ENCODE results near the gene NFS1.
"Not testable (repeated sequence)": the region's sequence is repeated elsewhere in the genome, so short reads cannot be mapped to it uniquely, and the experiment has no call there.

NFS1 gene

GRCh38 chr20:35723652-35724320, 24.6 kb upstream of the NFS1 start:
- H3K4me3 ChIP-seq (ENCODE audit: low read depth, low read length); H3K9me3 ChIP-seq (ENCODE audit: control insufficient read depth, insufficient read depth, low read length); H3K9ac ChIP-seq (ENCODE audit: low read depth, low read length); H3K4me1 ChIP-seq (ENCODE audit: control insufficient read depth, insufficient read depth, low read length); H3K27me3 ChIP-seq (ENCODE audit: control insufficient read depth, insufficient read depth, low read length): not testable (repeated sequence)
- H3K36me3 ChIP-seq (ENCODE audit: control insufficient read depth, insufficient read depth, low read length) = peaks cover 67% of the 10 kb centered on the region

- H3K9ac ChIP-seq (ENCODE audit: low read depth, low read length); H3K4me3 ChIP-seq (ENCODE audit: low read depth, low read length); H3K9me3 ChIP-seq (ENCODE audit: control insufficient read depth, insufficient read depth, low read length); H3K27me3 ChIP-seq (ENCODE audit: control insufficient read depth, insufficient read depth, low read length); H3K4me1 ChIP-seq (ENCODE audit: control insufficient read depth, insufficient read depth, low read length): not testable (repeated sequence)
- H3K36me3 ChIP-seq (ENCODE audit: control insufficient read depth, insufficient read depth, low read length) = peaks cover 65% of the 10 kb centered on the region
Observed at GRCh38 chr20:35723275-35723639, 24.1 kb upstream of the NFS1 start.

- H3K27me3 ChIP-seq (ENCODE audit: control insufficient read depth, insufficient read depth, low read length) = no peaks in the 10 kb centered on the region
Observed at GRCh38 chr20:35721621-35722020, 22.5 kb upstream of the NFS1 start.

GRCh38 chr20:35721219-35721618, 22.1 kb upstream of the NFS1 start:
- no peaks in the 10 kb centered on the region for H3K27me3 ChIP-seq (ENCODE audit: control insufficient read depth, insufficient read depth, low read length)
- H3K4me1 ChIP-seq (ENCODE audit: control insufficient read depth, insufficient read depth, low read length) = no peaks in the 10 kb centered on the region
- no peak overlapping the region for H3K4me3 ChIP-seq (ENCODE audit: low read depth, low read length)
- H3K36me3 ChIP-seq (ENCODE audit: control insufficient read depth, insufficient read depth, low read length) = peaks cover 59% of the 10 kb centered on the region
- H3K9me3 ChIP-seq (ENCODE audit: control insufficient read depth, insufficient read depth, low read length) = no peaks in the 10 kb centered on the region
- no peak overlapping the region for H3K9ac ChIP-seq (ENCODE audit: low read depth, low read length)

More at GRCh38 chr20:35721621-35722020, 22.5 kb upstream of the NFS1 start:
- Histone ChIP-seq H3K9me3 (ENCODE audit: control insufficient read depth, insufficient read depth, low read length) (no peaks in the 10 kb centered on the region), H3K4me1 (ENCODE audit: control insufficient read depth, insufficient read depth, low read length) (no peaks in the 10 kb centered on the region), H3K36me3 (ENCODE audit: control insufficient read depth, insufficient read depth, low read length) (peaks cover 62% of the 10 kb centered on the region), H3K4me3 (ENCODE audit: low read depth, low read length) (no peak overlapping the region), H3K9ac (ENCODE audit: low read depth, low read length) (no peak overlapping the region)

GRCh38 chr20:35720165-35721123, 21.3 kb upstream of the NFS1 start:
- no peaks in the 10 kb centered on the region for H3K4me1 ChIP-seq (ENCODE audit: control insufficient read depth, insufficient read depth, low read length)

GRCh38 chr20:35719717-35720116, 20.6 kb upstream of the NFS1 start:
- Histone ChIP-seq H3K4me3 (ENCODE audit: low read depth, low read length) (no peak overlapping the region), H3K36me3 (ENCODE audit: control insufficient read depth, insufficient read depth, low read length) (peaks cover 61% of the 10 kb centered on the region), H3K9me3 (ENCODE audit: control insufficient read depth, insufficient read depth, low read length) (no peaks in the 10 kb centered on the region), H3K4me1 (ENCODE audit: control insufficient read depth, insufficient read depth, low read length) (no peaks in the 10 kb centered on the region), H3K9ac (ENCODE audit: low read depth, low read length) (no peak overlapping the region), H3K27me3 (ENCODE audit: control insufficient read depth, insufficient read depth, low read length) (no peaks in the 10 kb centered on the region)

More at GRCh38 chr20:35720165-35721123, 21.3 kb upstream of the NFS1 start:
- Histone ChIP-seq H3K4me3 (ENCODE audit: low read depth, low read length) (no peak overlapping the region), H3K9ac (ENCODE audit: low read depth, low read length) (no peak overlapping the region), H3K36me3 (ENCODE audit: control insufficient read depth, insufficient read depth, low read length) (peaks cover 61% of the 10 kb centered on the region), H3K9me3 (ENCODE audit: control insufficient read depth, insufficient read depth, low read length) (no peaks in the 10 kb centered on the region), H3K27me3 (ENCODE audit: control insufficient read depth, insufficient read depth, low read length) (no peaks in the 10 kb centered on the region)

- H3K9ac ChIP-seq (ENCODE audit: low read depth, low read length) = no peak overlapping the region
- peaks cover 57% of the 10 kb centered on the region for H3K36me3 ChIP-seq (ENCODE audit: control insufficient read depth, insufficient read depth, low read length)
- no peak overlapping the region for H3K4me3 ChIP-seq (ENCODE audit: low read depth, low read length)
- H3K9me3 ChIP-seq (ENCODE audit: control insufficient read depth, insufficient read depth, low read length) = no peaks in the 10 kb centered on the region
- H3K4me1 ChIP-seq (ENCODE audit: control insufficient read depth, insufficient read depth, low read length) = no peaks in the 10 kb centered on the region
- no peaks in the 10 kb centered on the region for H3K27me3 ChIP-seq (ENCODE audit: control insufficient read depth, insufficient read depth, low read length)
Observed at GRCh38 chr20:35718972-35719635, 20.0 kb upstream of the NFS1 start.

- not testable (repeated sequence) for H3K4me1 ChIP-seq (ENCODE audit: control insufficient read depth, insufficient read depth, low read length); H3K4me3 ChIP-seq (ENCODE audit: low read depth, low read length); H3K9ac ChIP-seq (ENCODE audit: low read depth, low read length); H3K9me3 ChIP-seq (ENCODE audit: control insufficient read depth, insufficient read depth, low read length); H3K27me3 ChIP-seq (ENCODE audit: control insufficient read depth, insufficient read depth, low read length)
- peaks cover 59% of the 10 kb centered on the region for H3K36me3 ChIP-seq (ENCODE audit: control insufficient read depth, insufficient read depth, low read length)
Observed at GRCh38 chr20:35718321-35718720, 19.2 kb upstream of the NFS1 start.

GRCh38 chr20:35716330-35716729, 17.2 kb upstream of the NFS1 start:
- Histone ChIP-seq H3K4me1 (ENCODE audit: control insufficient read depth, insufficient read depth, low read length) (no peaks in the 10 kb centered on the region), H3K27me3 (ENCODE audit: control insufficient read depth, insufficient read depth, low read length) (no peaks in the 10 kb centered on the region), H3K36me3 (ENCODE audit: control insufficient read depth, insufficient read depth, low read length) (peaks cover 55% of the 10 kb centered on the region), H3K4me3 (ENCODE audit: low read depth, low read length) (no peak overlapping the region), H3K9ac (ENCODE audit: low read depth, low read length) (no peak overlapping the region), H3K9me3 (ENCODE audit: control insufficient read depth, insufficient read depth, low read length) (no peaks in the 10 kb centered on the region)

- no peaks in the 10 kb centered on the region for H3K27me3 ChIP-seq (ENCODE audit: control insufficient read depth, insufficient read depth, low read length)
- no peaks in the 10 kb centered on the region for H3K4me1 ChIP-seq (ENCODE audit: control insufficient read depth, insufficient read depth, low read length)
- H3K9me3 ChIP-seq (ENCODE audit: control insufficient read depth, insufficient read depth, low read length) = no peaks in the 10 kb centered on the region
- peaks cover 49% of the 10 kb centered on the region for H3K36me3 ChIP-seq (ENCODE audit: control insufficient read depth, insufficient read depth, low read length)
- H3K9ac ChIP-seq (ENCODE audit: low read depth, low read length) = no peak overlapping the region
- H3K4me3 ChIP-seq (ENCODE audit: low read depth, low read length) = no peak overlapping the region
Observed at GRCh38 chr20:35715652-35716051, 16.5 kb upstream of the NFS1 start.

- Histone ChIP-seq H3K36me3 (ENCODE audit: control insufficient read depth, insufficient read depth, low read length) (peaks cover 47% of the 10 kb centered on the region), H3K9me3 (ENCODE audit: control insufficient read depth, insufficient read depth, low read length) (no peaks in the 10 kb centered on the region), H3K27me3 (ENCODE audit: control insufficient read depth, insufficient read depth, low read length) (no peaks in the 10 kb centered on the region), H3K9ac (ENCODE audit: low read depth, low read length) (no peak overlapping the region), H3K4me1 (ENCODE audit: control insufficient read depth, insufficient read depth, low read length) (no peaks in the 10 kb centered on the region), H3K4me3 (ENCODE audit: low read depth, low read length) (no peak overlapping the region)
Observed at GRCh38 chr20:35714127-35714526, 15.0 kb upstream of the NFS1 start.
